Measurements from ENCODE around the gene MAN1A1.

Gene MAN1A1

GRCh38 chr6:119184008-119184648 is 165.4 kb downstream of the MAN1A1 start:
- DNase-seq (ENCODE audit: extremely low spot score): no peak
- TF ChIP-seq ZNF384 (IDR thresholded peaks at IDR 0.05) (no peak), BHLHE40 (IDR thresholded peaks at IDR 0.05; ENCODE audit: borderline replicate concordance) (no peak), FOXM1 (IDR thresholded peaks at IDR 0.05; ENCODE audit: borderline replicate concordance) (no peak), FOXK2 (IDR thresholded peaks at IDR 0.05) (no peak), LEF1 (IDR thresholded peaks at IDR 0.05; ENCODE audit: borderline replicate concordance) (no peak), L3MBTL2 (conservative IDR thresholded peaks at IDR 0.05) (no peak), SUZ12 (IDR thresholded peaks at IDR 0.05) (no peak)
- POLR2A ChIA-PET: no interaction called here
- CTCF ChIA-PET: no interaction called here

GRCh38 chr6:119183457-119183856 is 166.1 kb downstream of the MAN1A1 start:
- ChIA-PET CTCF (no interaction called here), POLR2A (no interaction called here)
- TF ChIP-seq ARNT (IDR thresholded peaks at IDR 0.05): no peak
- TF ChIP-seq ELF4 (IDR thresholded peaks at IDR 0.05): no peak
- TF ChIP-seq FOXA1 (IDR thresholded peaks at IDR 0.05): no peak
- no peak for TF ChIP-seq SP1 (IDR thresholded peaks at IDR 0.05)
- TF ChIP-seq HDGF (IDR thresholded peaks at IDR 0.05; ENCODE audit: borderline replicate concordance): no peak
- no peak for TF ChIP-seq TARDBP (IDR thresholded peaks at IDR 0.05)
- TF ChIP-seq FOXM1 (IDR thresholded peaks at IDR 0.05; ENCODE audit: borderline replicate concordance): no peak
- no peak for TF ChIP-seq FOXK2 (IDR thresholded peaks at IDR 0.05)
- TF ChIP-seq CTBP1 (IDR thresholded peaks at IDR 0.05; ENCODE audit: borderline replicate concordance): no peak
- no peak for TF ChIP-seq LEF1 (IDR thresholded peaks at IDR 0.05; ENCODE audit: borderline replicate concordance)
- no peak for TF ChIP-seq ZNF384 (IDR thresholded peaks at IDR 0.05)
- TF ChIP-seq NFRKB (IDR thresholded peaks at IDR 0.05): no peak
- TF ChIP-seq BHLHE40 (IDR thresholded peaks at IDR 0.05; ENCODE audit: borderline replicate concordance): no peak
- no peak for TF ChIP-seq L3MBTL2 (conservative IDR thresholded peaks at IDR 0.05)
- TF ChIP-seq PKNOX1 (IDR thresholded peaks at IDR 0.05): no peak
- TF ChIP-seq SUZ12 (IDR thresholded peaks at IDR 0.05): no peak

GRCh38 chr6:119182875-119183274 is 166.7 kb downstream of the MAN1A1 start:
- TF ChIP-seq ARNT (IDR thresholded peaks at IDR 0.05) (no peak), ZNF384 (IDR thresholded peaks at IDR 0.05) (no peak), FOXA1 (IDR thresholded peaks at IDR 0.05) (no peak), LEF1 (IDR thresholded peaks at IDR 0.05; ENCODE audit: borderline replicate concordance) (no peak), FOXM1 (IDR thresholded peaks at IDR 0.05; ENCODE audit: borderline replicate concordance) (no peak), FOXK2 (IDR thresholded peaks at IDR 0.05) (no peak), TARDBP (IDR thresholded peaks at IDR 0.05) (no peak), BHLHE40 (IDR thresholded peaks at IDR 0.05; ENCODE audit: borderline replicate concordance) (no peak)
- ChIA-PET POLR2A (no interaction called here), CTCF (no interaction called here)
- no peak for DNase-seq (ENCODE audit: extremely low spot score)

More at GRCh38 chr6:119183457-119183856, 166.1 kb downstream of the MAN1A1 start:
- DNase-seq (ENCODE audit: extremely low spot score): no peak

GRCh38 chr6:119182216-119182803 is 167.3 kb downstream of the MAN1A1 start:
- ChIA-PET POLR2A (no interaction called here), CTCF (no interaction called here)
- no peak for DNase-seq (ENCODE audit: extremely low spot score)
- no peak for TF ChIP-seq CTBP1 (IDR thresholded peaks at IDR 0.05; ENCODE audit: borderline replicate concordance)

GRCh38 chr6:119181046-119181445 is 168.5 kb downstream of the MAN1A1 start:
- POLR2A ChIA-PET: no interaction called here
- no peak for TF ChIP-seq ELF4 (IDR thresholded peaks at IDR 0.05)
- no peak for TF ChIP-seq CTBP1 (IDR thresholded peaks at IDR 0.05; ENCODE audit: borderline replicate concordance)
- no peak for TF ChIP-seq HDGF (IDR thresholded peaks at IDR 0.05; ENCODE audit: borderline replicate concordance)
- CTCF ChIA-PET: no interaction called here
- no peak for DNase-seq (ENCODE audit: extremely low spot score)

- TF ChIP-seq PKNOX1 (IDR thresholded peaks at IDR 0.05): no peak
- no peak for TF ChIP-seq FOXK2 (IDR thresholded peaks at IDR 0.05)
- TF ChIP-seq BHLHE40 (IDR thresholded peaks at IDR 0.05; ENCODE audit: borderline replicate concordance): no peak
- TF ChIP-seq SUZ12 (IDR thresholded peaks at IDR 0.05): no peak
- no peak for TF ChIP-seq ZNF384 (IDR thresholded peaks at IDR 0.05)
- no peak for TF ChIP-seq L3MBTL2 (conservative IDR thresholded peaks at IDR 0.05)
- no peak for TF ChIP-seq FOXA1 (IDR thresholded peaks at IDR 0.05)
- no peak for TF ChIP-seq LEF1 (IDR thresholded peaks at IDR 0.05; ENCODE audit: borderline replicate concordance)
- no peak for TF ChIP-seq ELF4 (IDR thresholded peaks at IDR 0.05)
- TF ChIP-seq HDGF (IDR thresholded peaks at IDR 0.05; ENCODE audit: borderline replicate concordance): no peak
- no peak for TF ChIP-seq FOXM1 (IDR thresholded peaks at IDR 0.05; ENCODE audit: borderline replicate concordance)
- no peak for TF ChIP-seq TARDBP (IDR thresholded peaks at IDR 0.05)
- TF ChIP-seq ARNT (IDR thresholded peaks at IDR 0.05): no peak
- TF ChIP-seq CTBP1 (IDR thresholded peaks at IDR 0.05; ENCODE audit: borderline replicate concordance): no peak
- TF ChIP-seq SP1 (IDR thresholded peaks at IDR 0.05): no peak
- DNase-seq (ENCODE audit: extremely low spot score): no peak
- ChIA-PET POLR2A (no interaction called here), CTCF (no interaction called here)
Observed at GRCh38 chr6:119179842-119180241, 169.7 kb downstream of the MAN1A1 start.

GRCh38 chr6:119179062-119179461 is 170.5 kb downstream of the MAN1A1 start:
- ChIA-PET POLR2A (no interaction called here), CTCF (interaction anchor here (0.7 kb wide), 1 partner anchor 69 kb away, joined by 3 read pairs; no protein-coding TSS in a partner anchor)
- no peak for DNase-seq (ENCODE audit: extremely low spot score)
- TF ChIP-seq PKNOX1 (IDR thresholded peaks at IDR 0.05): no peak
- no peak for TF ChIP-seq FOXK2 (IDR thresholded peaks at IDR 0.05)
- no peak for TF ChIP-seq FOXA1 (IDR thresholded peaks at IDR 0.05)
- no peak for TF ChIP-seq L3MBTL2 (conservative IDR thresholded peaks at IDR 0.05)
- no peak for TF ChIP-seq SP1 (IDR thresholded peaks at IDR 0.05)
- no peak for TF ChIP-seq HDGF (IDR thresholded peaks at IDR 0.05; ENCODE audit: borderline replicate concordance)
- TF ChIP-seq NFRKB (IDR thresholded peaks at IDR 0.05): no peak
- no peak for TF ChIP-seq ZNF384 (IDR thresholded peaks at IDR 0.05)
- TF ChIP-seq LEF1 (IDR thresholded peaks at IDR 0.05; ENCODE audit: borderline replicate concordance): no peak
- no peak for TF ChIP-seq FOXM1 (IDR thresholded peaks at IDR 0.05; ENCODE audit: borderline replicate concordance)
- TF ChIP-seq ELF4 (IDR thresholded peaks at IDR 0.05): no peak
- TF ChIP-seq SUZ12 (IDR thresholded peaks at IDR 0.05): no peak
